HEK293 (cell line): ENCODE measurements around the gene PEX5L.

Source experiments
- CTCF ChIA-PET: fragments of 350-600 bp; formaldehyde crosslinking; extraction: SDS; loops from one replicate; lab custom pipeline; 2021; ENCODE audit warnings: antibody characterized with exemption; lab: Yijun Ruan, JAX
- POLR2A ChIA-PET: fragments of 300-600 bp; formaldehyde crosslinking; extraction: SDS; loops from one replicate; lab custom pipeline; 2020; ENCODE audit warnings: antibody characterized with exemption, inconsistent platforms; lab: Yijun Ruan, JAX
- H3K27ac ChIP-seq: fragments of 200-500 bp; sonication (Bioruptor generic); 2 replicates; pipeline ENCODE4 v1.5.1; 2014; ENCODE audit warnings: low read depth, low read length, control low read depth, inconsistent platforms; ENCODE audit errors: extremely low read depth
- H3K36me3 ChIP-seq, 2 experiments: fragments of 200-500 bp in 1 of 2; sonication (Bioruptor generic) in 1 of 2; 1 replicate in 1 of 2; 2 replicates in 1 of 2; pipeline ENCODE4 v1.5.1; 2014 to 2017; ENCODE audit warnings: inconsistent platforms in 2 of 2, low read length in 2 of 2; ENCODE audit not compliant: control insufficient read depth in 2 of 2, insufficient read depth in 1 of 2
- H3K4me1 ChIP-seq: fragments of 200-500 bp; sonication (Bioruptor generic); 2 replicates; pipeline ENCODE4 v1.5.1; 2014; ENCODE audit warnings: mild to moderate bottlenecking, low read length, inconsistent platforms; ENCODE audit not compliant: control insufficient read depth, insufficient read depth
- H3K4me3 ChIP-seq: 2 replicates; pipeline ENCODE4 v1.5.1; 2011; ENCODE audit warnings: low read depth, mild to moderate bottlenecking, control low read depth, low read length, moderate library complexity
- H3K9me3 ChIP-seq: fragments of 200-500 bp; sonication (Bioruptor generic); 2 replicates; pipeline ENCODE4 v1.5.1; 2014; ENCODE audit warnings: low read depth, low read length, inconsistent platforms; ENCODE audit not compliant: control insufficient read depth, insufficient read depth
- BCL11A ChIP-seq: fragments of 450-650 bp; formaldehyde crosslinking; IDR thresholded peaks from 2 replicates; pipeline ENCODE4 v1.5.1; 2016; ENCODE audit warnings: low read depth, missing biosample characterization, missing genetic modification characterization
- KLF1 ChIP-seq: fragments of 450-650 bp; formaldehyde crosslinking; IDR thresholded peaks from 2 replicates; pipeline ENCODE4 v1.5.1; 2016; ENCODE audit warnings: missing biosample characterization, missing genetic modification characterization
- PRDM10 ChIP-seq: fragments of 450-650 bp; formaldehyde crosslinking; IDR thresholded peaks from 2 replicates; pipeline ENCODE4 v1.5.1; 2016; ENCODE audit warnings: missing biosample characterization, missing genetic modification characterization
- TCF7L2 ChIP-seq: IDR thresholded peaks from 2 replicates; pipeline ENCODE4 v1.6.1; 2011; ENCODE audit warnings: low read depth, mild to moderate bottlenecking, inconsistent platforms, low read length, moderate library complexity, borderline replicate concordance
- ZNF114 ChIP-seq: fragments of 450-650 bp; formaldehyde crosslinking; IDR thresholded peaks from 2 replicates; pipeline ENCODE4 v1.5.0; 2017; ENCODE audit warnings: missing biosample characterization, missing genetic modification characterization
- ZNF133 ChIP-seq: fragments of 450-650 bp; formaldehyde crosslinking; IDR thresholded peaks from 2 replicates; pipeline ENCODE4 v1.5.1; 2016; ENCODE audit warnings: missing biosample characterization, missing genetic modification characterization
- ZNF16 ChIP-seq: fragments of 450-650 bp; formaldehyde crosslinking; IDR thresholded peaks from 2 replicates; pipeline ENCODE4 v1.5.1; 2016; ENCODE audit warnings: low read depth, missing biosample characterization, missing genetic modification characterization
- ZNF48 ChIP-seq: fragments of 450-650 bp; formaldehyde crosslinking; IDR thresholded peaks from 2 replicates; pipeline ENCODE4 v1.5.1; 2016; ENCODE audit warnings: missing biosample characterization, missing genetic modification characterization
- ZNF514 ChIP-seq: fragments of 450-650 bp; formaldehyde crosslinking; IDR thresholded peaks from 2 replicates; pipeline ENCODE4 v1.5.1; 2016; ENCODE audit warnings: missing biosample characterization, missing genetic modification characterization
- ZNF571 ChIP-seq: fragments of 450-650 bp; formaldehyde crosslinking; IDR thresholded peaks from 2 replicates; pipeline ENCODE4 v1.5.0; 2017; ENCODE audit warnings: missing biosample characterization, missing genetic modification characterization
- TF ChIP-seq, protein P1 (sequence below): fragments of 450-650 bp; formaldehyde crosslinking; IDR thresholded peaks from 2 replicates; pipeline ENCODE4 v1.5.1; 2016; ENCODE audit warnings: missing biosample characterization, missing genetic modification characterization
- TF ChIP-seq, protein P2 (sequence below): fragments of 450-650 bp; formaldehyde crosslinking; IDR thresholded peaks from 2 replicates; pipeline ENCODE4 v1.5.1; 2016; ENCODE audit warnings: missing biosample characterization, missing genetic modification characterization, borderline replicate concordance
- TF ChIP-seq, protein P3 (sequence below): fragments of 450-650 bp; IDR thresholded peaks from 2 replicates; pipeline ENCODE4 v1.5.1; 2018; ENCODE audit warnings: missing biosample characterization, mild to moderate bottlenecking, missing genetic modification characterization

The PEX5L gene

GRCh38 chr3:179971280-179971679 is 65.5 kb downstream of the PEX5L start:
- H3K36me3 ChIP-seq, result no peaks in the 10 kb centered on the region
- H3K4me1 ChIP-seq, result no peaks in the 10 kb centered on the region
- CTCF ChIA-PET, result interaction anchor here (0.5 kb wide), 1 partner anchor 368 kb away, joined by 3 read pairs; no protein-coding TSS in a partner anchor
- no peaks in the 10 kb centered on the region for H3K9me3 ChIP-seq
- TF ChIP-seq ZNF571 (no peak), BCL11A (tag by site-specific recombination) (no peak), ZNF514 (tag by site-specific recombination) (no peak), TCF7L2 (no peak), KLF1 (tag by site-specific recombination) (no peak), ZNF133 (tag by site-specific recombination) (no peak)
- TF ChIP-seq, protein P1, sequence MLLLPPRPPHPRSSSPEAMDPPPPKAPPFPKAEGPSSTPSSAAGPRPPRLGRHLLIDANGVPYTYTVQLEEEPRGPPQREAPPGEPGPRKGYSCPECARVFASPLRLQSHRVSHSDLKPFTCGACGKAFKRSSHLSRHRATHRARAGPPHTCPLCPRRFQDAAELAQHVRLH, result no peak
- TF ChIP-seq, protein P2, sequence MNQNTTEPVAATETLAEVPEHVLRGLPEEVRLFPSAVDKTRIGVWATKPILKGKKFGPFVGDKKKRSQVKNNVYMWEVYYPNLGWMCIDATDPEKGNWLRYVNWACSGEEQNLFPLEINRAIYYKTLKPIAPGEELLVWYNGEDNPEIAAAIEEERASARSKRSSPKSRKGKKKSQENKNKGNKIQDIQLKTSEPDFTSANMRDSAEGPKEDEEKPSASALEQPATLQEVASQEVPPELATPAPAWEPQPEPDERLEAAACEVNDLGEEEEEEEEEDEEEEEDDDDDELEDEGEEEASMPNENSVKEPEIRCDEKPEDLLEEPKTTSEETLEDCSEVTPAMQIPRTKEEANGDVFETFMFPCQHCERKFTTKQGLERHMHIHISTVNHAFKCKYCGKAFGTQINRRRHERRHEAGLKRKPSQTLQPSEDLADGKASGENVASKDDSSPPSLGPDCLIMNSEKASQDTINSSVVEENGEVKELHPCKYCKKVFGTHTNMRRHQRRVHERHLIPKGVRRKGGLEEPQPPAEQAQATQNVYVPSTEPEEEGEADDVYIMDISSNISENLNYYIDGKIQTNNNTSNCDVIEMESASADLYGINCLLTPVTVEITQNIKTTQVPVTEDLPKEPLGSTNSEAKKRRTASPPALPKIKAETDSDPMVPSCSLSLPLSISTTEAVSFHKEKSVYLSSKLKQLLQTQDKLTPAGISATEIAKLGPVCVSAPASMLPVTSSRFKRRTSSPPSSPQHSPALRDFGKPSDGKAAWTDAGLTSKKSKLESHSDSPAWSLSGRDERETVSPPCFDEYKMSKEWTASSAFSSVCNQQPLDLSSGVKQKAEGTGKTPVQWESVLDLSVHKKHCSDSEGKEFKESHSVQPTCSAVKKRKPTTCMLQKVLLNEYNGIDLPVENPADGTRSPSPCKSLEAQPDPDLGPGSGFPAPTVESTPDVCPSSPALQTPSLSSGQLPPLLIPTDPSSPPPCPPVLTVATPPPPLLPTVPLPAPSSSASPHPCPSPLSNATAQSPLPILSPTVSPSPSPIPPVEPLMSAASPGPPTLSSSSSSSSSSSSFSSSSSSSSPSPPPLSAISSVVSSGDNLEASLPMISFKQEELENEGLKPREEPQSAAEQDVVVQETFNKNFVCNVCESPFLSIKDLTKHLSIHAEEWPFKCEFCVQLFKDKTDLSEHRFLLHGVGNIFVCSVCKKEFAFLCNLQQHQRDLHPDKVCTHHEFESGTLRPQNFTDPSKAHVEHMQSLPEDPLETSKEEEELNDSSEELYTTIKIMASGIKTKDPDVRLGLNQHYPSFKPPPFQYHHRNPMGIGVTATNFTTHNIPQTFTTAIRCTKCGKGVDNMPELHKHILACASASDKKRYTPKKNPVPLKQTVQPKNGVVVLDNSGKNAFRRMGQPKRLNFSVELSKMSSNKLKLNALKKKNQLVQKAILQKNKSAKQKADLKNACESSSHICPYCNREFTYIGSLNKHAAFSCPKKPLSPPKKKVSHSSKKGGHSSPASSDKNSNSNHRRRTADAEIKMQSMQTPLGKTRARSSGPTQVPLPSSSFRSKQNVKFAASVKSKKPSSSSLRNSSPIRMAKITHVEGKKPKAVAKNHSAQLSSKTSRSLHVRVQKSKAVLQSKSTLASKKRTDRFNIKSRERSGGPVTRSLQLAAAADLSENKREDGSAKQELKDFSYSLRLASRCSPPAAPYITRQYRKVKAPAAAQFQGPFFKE, result no peak
- TF ChIP-seq, protein P3, sequence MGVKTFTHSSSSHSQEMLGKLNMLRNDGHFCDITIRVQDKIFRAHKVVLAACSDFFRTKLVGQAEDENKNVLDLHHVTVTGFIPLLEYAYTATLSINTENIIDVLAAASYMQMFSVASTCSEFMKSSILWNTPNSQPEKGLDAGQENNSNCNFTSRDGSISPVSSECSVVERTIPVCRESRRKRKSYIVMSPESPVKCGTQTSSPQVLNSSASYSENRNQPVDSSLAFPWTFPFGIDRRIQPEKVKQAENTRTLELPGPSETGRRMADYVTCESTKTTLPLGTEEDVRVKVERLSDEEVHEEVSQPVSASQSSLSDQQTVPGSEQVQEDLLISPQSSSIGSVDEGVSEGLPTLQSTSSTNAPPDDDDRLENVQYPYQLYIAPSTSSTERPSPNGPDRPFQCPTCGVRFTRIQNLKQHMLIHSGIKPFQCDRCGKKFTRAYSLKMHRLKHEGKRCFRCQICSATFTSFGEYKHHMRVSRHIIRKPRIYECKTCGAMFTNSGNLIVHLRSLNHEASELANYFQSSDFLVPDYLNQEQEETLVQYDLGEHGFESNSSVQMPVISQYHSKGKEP (tag by site-specific recombination), result no peak
- no peak overlapping the region for H3K27ac ChIP-seq
- POLR2A ChIA-PET, result no interaction called here
- no peak overlapping the region for H3K4me3 ChIP-seq

DNA sequence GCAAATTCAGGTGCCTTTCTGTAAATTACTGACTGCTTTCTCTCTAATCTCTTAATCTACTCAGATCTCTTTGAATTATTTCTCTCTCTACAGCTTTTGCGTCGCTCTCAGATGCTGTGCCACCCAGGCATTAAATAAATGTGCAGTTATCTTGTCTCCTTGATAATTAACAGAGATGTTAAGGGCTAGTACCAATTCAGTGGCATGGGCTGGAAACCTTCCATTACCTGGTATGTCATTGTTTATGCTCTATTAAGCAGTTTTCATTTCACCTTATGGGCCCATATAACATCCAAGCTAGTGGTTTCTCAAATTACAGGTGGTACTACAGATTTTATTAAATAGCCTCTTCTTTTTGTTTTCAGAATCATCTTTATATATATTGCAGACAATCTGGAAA is 66.0 kb downstream of the PEX5L start:
- H3K36me3 ChIP-seq, result no peaks in the 10 kb centered on the region
- TF ChIP-seq, protein P3 (tag by site-specific recombination), result no peak
- TF ChIP-seq ZNF48 (tag by site-specific recombination) (no peak), PRDM10 (tag by site-specific recombination) (no peak), ZNF16 (tag by site-specific recombination) (no peak), ZNF114 (tag by site-specific recombination) (no peak)
- TF ChIP-seq, protein P1, result no peak
- TF ChIP-seq, all 188 proteins: peak for 0
- Histone ChIP-seq H3K27ac (no peak overlapping the region), H3K4me1 (no peaks in the 10 kb centered on the region), H3K4me3 (no peak overlapping the region), H3K9me3 (no peaks in the 10 kb centered on the region)
- CTCF ChIA-PET, result interaction anchor here (0.5 kb wide), 1 partner anchor 367 kb away, joined by 3 read pairs; no protein-coding TSS in a partner anchor
- POLR2A ChIA-PET, result no interaction called here
